Activated CD4-positive, alpha-beta T cell treated with anti-CD3 and anti-CD28 coated beads for 24 hours (primary cell): ENCODE measurements around the gene ANKRD63.

Source experiments
- DNase-seq, 2 donors: peaks; one replicate each; pipeline ENCODE4 v3.0.0-alpha.2; 2020; ENCODE audit warnings: low read depth in 2 of 2

The ANKRD63 gene, protein sequence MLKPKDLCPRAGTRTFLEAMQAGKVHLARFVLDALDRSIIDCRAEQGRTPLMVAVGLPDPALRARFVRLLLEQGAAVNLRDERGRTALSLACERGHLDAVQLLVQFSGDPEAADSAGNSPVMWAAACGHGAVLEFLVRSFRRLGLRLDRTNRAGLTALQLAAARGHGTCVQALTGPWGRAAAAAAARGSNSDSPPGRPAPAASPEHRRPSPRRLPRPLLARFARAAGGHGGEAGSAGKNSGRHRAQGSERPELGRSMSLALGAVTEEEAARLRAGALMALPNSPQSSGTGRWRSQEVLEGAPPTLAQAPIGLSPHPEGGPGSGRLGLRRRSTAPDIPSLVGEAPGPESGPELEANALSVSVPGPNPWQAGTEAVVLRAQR

DNA sequence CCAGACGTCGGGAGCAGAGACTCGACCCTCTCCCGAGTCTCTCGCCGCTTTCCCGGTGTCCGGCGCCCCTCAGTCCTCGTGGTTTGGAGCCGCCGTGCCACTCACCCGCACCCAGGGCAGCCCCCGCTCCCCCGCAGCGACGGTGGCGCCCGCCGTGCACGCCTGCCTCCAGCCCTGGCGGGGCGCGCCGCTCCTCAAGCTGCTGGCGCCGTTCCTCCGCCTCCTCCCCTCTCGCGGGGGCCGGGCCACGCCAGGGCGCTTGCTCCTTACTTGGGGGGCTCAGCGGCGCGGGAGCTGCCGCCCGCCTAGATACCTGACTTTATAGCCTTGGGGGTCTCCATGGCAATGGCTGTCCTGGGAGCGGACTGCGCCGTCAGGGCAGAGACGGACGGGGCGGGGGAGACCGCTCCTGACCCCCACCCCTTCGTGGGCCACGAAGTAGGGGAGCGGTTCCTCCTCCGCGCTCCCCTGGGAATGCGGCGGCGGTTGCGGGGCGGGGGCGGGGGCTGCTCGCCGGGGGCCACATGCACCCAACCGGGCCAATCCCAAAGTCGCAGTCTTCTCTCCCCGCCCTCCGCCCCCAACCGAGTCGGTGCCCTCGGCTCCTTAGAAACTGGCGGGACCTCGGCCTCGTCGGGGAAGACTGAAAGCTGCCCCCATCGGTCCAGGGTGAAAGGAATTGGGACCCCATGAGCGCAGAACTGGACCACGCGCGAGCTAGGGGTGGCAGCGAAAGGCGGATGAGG lies at the start of gene ANKRD63:
ANKRD63 (minus strand) TSS at position 196 of the 746 bp plus-strand sequence. CDS start 478 bp downstream, outside the sequence.
- DNase-seq: peak in 1 of 2 donors; percentile 15

DNA sequence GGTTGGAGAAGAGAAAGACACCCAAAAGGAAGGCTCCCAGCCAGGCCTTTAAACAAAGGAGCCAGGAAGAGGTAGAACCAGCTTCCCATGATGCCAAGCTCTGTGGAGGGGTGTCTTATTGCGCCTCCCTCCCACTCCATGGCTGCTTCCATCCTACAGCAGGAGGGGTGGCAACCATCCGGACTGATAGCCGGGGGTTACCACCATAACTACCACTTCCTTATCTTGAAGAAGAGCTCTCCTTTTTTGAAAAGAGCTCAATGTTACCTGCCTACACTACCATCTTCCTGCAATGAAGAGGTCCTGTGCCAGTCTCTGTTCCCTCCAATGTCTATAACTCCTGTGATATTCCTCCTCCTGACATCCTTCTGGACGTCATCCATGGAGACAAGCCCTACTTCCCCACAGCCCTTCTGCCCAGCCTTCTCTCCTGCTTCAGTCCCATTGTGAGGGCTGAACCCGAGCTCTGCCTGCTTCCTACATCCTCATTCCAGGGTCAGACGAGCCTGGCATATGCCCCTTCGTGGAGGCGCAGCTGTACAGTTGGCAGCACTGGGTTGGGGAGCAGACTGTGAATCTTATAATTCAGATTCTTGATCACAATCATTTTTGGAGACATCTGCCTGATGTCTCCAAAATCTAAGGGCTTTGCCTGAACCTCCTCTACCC lies 49.4 kb upstream of the ANKRD63 start:
- DNase-seq: no peak

DNA sequence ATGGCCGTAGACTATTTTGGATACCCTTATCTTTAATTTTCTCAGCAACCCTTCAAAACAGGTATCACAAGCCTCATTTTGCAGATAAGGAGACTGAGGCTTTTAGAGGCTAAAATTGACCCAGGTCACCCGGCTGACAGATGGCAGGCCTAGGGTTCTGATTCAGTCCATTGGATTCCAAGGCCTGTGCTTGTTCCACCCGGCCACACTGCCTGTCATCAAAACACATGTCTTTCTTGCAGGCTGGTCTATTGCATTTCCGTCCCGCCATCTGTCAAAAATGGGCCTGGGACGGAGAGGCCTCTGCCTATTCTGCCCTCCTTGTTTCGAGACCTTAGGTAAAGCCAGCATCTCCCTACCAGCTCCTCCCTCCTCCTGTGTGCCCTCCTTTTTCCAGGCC lies 48.8 kb upstream of the ANKRD63 start:
- DNase-seq: no peak

DNA sequence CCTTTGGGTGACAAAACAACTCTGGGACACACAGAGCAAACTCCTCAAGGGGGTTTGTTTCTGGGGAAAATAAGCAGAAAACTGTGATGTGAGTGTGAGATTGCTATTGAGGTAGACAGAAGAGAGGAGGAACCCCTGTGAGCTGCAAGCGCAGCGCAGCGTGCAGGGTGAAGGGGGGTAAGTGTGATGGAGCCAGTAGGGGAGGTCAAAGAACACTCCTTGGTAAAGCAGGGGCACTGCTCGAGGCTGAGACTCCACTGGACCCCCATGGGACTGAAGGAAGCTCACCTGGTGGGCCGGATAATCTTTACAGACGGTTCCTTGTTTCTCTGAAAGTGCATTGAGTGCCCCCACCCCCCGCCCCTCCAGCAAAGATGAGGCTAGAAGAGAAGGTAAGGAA lies 48.2 kb upstream of the ANKRD63 start:
- DNase-seq: no peak

DNA sequence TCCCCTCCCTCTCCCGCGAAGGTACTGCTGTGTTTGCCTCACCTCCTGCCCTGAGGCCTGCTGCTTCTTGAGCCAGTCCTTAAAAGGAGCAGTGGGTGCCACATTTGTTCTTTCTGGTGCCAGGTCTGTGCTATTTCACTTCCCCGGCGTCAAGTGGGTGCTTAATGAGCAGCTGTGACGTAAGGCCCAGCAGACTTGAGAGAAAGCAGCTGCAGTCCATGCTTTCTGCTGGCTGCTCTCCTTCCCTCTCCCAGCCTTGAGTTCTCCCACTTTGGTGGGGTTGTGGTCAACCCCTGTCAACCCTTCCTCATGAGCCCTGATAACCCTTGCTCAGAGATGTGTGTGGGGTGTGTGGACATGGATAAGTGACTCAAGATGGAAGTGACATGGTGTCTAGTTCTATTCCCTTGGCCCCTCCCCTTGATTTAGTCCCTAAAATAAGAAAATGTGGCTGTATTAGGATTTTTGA lies 47.5 kb upstream of the ANKRD63 start:
- DNase-seq: no peak

DNA sequence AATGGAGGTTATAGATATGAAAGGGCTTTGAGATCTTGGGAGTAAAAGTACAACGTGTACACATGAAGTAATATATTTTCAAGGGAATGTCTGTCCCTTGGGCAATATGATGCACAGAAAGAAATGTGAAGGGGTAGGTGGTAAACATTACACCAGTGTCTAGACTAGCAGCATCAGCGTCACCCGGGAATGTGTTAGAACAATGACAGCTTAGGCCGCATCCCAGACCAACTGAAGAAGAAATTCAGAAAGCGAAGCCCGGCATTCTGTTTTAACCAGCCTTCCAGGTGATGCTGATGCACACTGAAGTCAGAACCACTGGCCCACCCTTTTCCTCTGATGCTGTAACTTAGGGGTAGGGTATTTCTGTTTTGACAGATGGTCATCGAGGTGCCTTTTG lies 46.9 kb upstream of the ANKRD63 start:
- DNase-seq: no peak

DNA sequence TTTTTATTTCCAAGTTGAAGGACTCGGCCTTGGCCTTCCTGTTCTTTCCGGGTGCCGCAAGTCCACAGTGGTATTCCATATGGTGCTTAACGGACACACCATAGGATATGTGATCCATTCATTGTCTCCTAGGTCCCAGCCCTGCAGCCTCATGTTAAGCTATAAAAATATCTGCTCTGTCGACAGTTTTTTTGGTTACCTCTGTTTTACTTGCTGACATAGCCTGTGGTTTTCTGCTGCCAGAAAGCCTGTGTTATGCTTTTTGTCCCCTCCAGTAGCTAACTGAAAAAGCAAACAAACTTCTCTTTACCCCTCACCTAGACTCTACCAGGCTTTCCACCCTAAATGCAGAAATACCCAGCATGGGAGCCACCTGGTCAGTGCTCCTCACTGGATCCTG lies 45.9 kb upstream of the ANKRD63 start:
- DNase-seq: no peak

DNA sequence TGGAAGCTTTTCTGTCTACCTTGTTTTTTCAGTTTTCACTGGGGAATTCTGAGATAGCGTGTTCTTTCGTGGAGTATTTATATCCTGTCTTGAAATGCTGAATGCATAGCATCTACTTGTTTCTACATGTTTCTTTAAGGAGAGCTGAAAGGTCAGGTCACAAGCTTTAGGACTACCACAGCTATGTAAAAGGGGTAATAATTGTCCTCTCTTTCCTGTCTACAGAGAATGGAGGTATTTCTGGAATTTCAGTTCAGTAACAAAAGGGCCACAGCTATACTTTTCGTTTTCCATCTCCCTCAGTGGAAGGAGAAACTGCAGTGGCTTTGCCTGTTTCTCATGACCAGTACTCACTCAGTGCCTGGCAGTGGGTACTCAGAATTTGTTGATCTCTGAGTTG lies 45.3 kb upstream of the ANKRD63 start:
- DNase-seq: no peak

DNA sequence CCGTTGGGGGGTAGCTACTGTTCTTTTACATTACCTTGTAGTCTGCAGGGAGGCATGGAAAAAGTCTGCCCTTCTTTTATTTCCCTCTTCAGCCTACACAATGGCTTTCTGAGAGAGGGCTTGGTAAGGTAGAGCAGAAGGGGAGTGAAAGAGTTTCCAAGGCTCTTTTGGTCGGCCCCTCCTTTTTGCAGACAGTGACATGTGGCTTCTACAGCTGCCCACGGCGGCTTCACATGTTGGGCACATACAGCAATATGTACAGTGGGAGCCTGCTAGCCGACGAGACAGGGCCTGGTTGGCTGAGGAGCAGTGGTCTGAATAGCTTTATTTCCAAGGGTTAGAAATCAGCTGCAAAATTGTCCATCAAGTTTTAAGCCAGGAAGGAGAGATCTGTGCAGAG lies 44.6 kb upstream of the ANKRD63 start:
- DNase-seq: no peak

DNA sequence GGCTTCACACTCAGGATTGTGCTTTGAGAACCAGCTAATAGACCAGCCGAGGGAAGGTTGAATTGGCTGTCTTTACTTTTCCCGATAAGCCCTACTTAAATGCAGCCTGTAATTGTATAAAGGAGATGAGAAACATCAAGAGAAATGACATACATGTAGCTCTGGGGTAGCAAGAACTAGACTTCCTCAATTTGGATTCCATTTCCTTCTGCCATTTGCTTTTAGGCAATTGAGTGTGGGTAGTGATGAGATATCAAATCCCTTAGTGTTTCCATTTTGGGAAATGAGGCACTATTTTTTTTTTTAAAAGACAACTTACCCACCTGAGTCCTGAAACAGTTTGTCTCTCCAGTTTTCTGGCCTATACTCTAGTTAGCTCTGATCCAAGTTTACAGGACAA lies 42.8 kb upstream of the ANKRD63 start:
- DNase-seq: no peak

DNA sequence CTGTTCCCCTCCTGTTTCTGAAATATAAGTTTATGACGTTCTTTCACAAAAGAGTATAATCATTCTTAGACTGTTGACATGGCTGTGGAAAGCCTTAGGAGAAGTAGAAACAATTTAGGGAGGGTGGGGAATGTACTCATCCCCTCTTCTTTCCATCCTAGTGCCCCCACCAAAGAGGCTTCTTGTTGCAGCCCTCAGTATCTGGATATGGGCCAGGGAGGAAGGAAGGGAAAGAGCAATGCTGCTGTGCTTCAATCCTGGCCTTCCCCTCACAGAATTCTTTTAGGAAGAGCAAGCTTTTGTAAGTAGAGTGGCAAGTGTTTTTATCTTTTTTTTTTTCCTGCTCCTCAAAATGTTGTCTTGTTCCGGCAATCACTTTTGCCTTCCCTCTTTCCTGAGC lies 42.3 kb upstream of the ANKRD63 start:
- DNase-seq: no peak

DNA sequence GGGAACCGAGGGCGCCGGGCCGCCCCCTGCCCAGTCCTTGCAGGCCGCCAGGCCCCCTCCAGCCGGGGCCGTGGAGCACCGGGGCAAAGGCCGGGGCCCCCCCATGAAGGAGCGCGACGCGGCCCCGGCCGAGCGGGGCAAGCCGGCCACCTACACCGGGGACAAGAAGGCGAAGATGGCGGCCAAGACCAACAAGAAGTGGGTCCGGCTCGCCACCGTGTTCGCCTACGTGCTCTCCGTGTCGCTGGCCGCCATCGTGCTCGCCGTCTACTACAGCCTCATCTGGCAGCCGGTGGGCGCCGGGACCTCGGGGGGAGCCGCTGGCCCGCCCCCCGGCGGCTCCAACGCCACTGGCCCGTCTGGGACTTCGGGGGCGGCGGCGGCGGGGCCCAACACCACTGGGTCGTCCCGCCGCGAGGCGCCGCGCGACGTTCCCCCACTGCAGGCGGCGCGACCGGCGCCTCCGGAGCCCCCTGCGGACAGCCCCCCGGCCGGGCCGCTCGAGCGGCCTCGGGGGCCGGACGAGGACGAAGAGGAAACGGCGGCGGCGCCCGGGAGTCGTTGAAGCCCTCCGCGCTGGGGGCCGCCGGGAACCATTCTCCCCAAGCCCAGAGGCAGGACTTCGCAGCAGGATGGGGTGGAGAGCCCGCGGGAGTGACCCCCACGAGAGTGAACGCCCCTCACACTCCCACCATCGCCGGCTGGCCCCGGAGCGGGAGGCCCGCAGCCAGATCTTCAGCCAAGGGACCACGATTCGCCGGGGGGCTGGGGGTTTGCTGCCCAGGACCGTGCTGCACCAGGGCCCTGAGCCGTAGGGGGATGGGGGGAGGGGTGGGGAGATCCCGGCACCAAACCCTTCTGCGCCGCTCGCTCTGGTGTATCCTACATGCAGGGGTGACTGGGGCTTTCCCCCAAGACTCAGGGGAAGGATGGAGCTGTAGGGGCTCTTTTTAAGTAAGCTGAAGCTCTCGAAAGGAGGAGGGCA lies 41.4 kb upstream of the ANKRD63 start:
- no peak for DNase-seq

DNA sequence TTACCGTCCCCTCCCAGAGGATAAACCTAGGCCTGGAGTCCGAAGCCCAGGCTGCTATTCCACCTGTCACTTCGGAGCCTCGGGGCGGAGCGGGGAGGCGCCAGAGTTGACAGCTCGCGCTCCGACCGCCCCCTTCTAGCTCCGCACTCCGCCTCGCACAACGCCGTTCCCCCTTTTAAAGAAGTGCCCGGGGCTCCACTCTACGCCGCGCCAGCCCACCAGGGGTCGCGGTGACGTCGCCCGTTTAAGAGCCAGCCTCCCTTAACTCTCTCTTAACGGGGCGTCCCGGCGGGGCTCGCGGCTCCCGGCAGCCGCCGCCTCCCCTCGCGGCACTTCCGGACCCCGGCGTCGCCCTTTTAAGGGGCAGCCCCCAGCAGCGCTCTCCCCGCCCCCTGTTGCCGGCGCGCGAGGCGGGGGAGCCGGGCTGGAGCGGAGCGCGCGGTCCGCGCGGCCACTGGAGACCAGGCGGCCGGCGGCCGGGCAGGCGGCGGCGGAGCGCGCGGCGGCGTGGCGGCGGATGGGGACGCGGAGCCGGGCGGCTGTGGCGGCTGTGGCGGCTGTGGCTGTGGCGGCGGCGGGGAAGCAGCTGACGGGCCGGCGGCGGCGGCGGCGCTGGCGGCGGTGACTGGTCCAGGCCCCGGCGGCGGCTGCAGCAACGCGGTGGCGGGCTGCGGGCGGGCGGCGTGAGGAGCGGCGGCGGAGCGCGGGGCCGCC lies 40.5 kb upstream of the ANKRD63 start, which contains the start of gene INAFM2:
INAFM2 (plus strand) TSS at position 454 of the 714 bp plus-strand sequence. CDS start 364 bp downstream, outside the sequence.
- DNase-seq: peak; percentile 79 to 86

DNA sequence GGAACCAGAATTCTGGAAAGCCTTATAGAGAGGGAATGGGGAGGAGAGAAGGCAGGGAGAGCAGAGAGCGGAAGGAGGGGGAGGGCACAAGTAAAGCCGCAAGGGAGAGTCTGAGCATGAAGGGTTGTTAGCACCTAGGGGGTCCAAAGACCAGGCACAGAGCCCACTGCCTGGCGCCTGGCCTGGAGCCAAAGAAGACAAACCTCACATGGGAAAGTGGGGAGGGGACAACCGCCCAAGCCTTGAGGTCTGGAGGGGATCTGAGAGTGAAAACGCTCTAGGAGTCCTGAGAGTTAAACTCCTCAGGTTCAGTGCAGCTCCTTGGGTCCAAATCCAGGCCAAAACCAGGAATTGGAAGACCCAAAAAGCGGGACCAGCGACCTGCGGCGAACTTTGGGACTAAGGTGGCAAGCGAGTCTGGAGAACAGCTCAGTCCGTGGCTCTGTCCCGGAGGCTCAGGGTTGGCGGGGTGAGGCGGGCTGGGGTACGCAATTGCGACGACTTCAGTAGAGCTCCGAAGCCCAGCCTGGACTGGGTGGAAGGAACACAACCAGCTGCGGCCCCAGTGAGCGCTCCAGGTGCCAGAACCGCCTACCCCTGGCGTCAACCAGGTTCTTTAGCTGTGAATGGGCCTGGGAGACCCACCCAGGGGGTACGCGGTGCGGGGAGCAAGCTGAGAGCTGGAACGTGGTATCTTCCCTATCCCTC lies 39.8 kb upstream of the ANKRD63 start:
- no peak for DNase-seq

DNA sequence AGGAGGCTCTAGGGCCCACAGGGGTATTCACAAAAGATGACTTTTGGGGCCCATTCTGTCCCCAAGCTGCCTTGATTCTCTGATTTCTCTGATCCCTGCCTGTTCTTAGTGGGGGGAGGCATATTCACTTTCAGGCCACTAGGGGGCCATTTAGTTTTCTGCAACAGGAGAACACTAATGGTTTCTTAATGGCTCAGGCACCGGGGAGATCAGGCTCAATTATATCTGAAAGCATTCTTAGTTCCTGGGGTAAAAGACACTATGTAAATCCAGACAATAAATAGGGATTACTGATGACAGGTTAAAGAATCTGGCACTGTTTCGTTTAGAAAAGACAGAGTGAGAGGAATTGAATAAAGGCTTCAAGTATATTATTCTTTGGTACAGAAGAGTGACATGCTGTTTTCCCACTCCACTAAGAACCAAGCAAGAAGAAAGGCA lies 38.1 kb upstream of the ANKRD63 start:
- DNase-seq: peak in 1 of 2 donors; percentile 47

DNA sequence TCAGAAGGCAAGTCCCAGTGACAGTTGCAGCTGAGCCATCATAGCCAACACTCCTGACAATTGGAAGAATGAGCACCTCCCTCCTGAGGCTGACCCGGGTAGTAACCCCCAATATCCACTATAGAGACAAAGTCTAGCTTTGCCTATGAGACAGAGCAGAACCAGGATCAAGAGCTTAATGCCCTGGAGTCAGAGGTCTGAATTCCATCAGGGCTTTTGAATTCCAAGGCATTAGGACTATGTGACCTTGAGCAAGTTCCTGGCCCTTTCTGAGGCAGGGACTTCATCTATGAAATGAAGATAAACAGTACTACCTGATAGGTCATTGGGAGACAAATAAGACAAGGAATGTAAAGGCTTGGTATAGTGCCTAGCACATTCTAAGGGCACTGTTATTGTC lies 37.5 kb upstream of the ANKRD63 start:
- DNase-seq: no peak

DNA sequence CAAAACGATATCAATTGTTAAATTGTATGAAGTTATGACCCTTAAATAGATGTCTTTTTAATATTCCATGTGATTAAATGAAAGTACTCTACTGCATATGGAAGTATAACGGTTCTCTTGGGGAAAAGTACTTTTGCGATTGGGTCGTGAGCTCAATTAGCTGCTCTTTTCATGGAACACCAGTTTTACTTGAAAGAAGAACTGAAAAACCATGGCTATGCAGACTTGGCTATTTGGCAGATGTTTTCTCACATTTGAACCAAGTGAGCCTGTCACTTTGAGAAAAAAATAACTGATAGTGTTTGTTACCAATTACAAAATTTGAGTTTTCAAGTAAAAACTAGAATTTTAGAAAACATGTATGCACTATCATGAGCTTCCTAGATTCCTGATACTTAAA lies 34.7 kb upstream of the ANKRD63 start:
- DNase-seq: no peak

DNA sequence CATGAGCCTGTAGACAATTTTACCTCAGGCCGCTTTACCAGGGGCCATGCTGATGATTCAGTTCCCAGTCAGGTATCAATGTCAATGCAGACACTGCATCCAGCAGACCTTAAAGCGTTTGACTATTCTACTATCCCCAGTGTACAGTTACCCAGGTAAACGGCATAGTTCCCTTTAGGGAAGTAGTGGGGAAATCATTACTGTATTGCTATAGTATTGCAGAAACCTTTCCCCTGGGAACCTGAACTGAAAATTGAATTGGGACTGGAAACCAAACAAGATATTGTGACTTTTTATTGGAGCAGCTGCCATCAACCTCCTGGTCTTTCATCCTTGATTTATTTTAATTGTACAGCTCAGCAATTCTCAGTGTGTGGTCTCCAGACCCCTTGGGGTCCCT lies 34.1 kb upstream of the ANKRD63 start:
- DNase-seq: no peak

DNA sequence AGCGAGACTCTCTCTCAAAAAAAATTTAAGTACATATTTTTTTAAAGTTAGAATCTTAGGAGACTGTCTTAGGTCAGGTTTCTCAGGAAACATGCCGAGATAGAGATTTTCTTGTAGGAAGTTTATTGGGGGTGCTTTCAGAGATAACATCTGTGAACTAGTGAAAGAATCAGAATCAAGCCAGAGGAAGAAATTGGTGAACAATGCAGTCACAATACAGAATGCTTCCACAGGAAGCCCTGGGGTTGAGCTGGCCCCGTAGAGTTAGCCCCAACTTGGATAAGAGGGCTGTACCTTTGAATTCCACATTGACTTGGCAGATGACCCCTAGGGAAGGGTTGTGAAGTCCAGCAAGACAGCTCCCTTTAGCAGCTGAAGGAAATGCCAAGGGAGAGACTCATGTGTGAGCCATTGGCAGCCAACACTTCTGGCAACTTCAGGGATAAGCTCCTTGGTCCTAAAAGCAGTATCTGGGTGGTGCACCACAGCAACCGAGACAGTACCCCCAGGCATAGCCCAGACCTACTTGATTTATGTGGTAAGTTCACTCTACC lies 31.9 kb upstream of the ANKRD63 start:
- no peak for DNase-seq
